Activated gamma-delta T cell (primary cell): Measurements from ENCODE around the gene CEMP1.

Source experiments
- DNase-seq: peaks from one replicate; lab custom pipeline; 2025; lab: John Stamatoyannopoulos, UW

CEMP1 gene

GRCh38 chr16:2501946-2502895 lies 29.0 kb downstream of the CEMP1 start:
- DNase-seq, result no peak

GRCh38 chr16:2500918-2501750 lies 30.1 kb downstream of the CEMP1 start:
- peak; percentile 52 for DNase-seq

GRCh38 chr16:2500430-2500917 lies 30.7 kb downstream of the CEMP1 start:
- no peak for DNase-seq

GRCh38 chr16:2499890-2500429 lies 31.2 kb downstream of the CEMP1 start:
- DNase-seq, result no peak

GRCh38 chr16:2499454-2499853 lies 31.8 kb downstream of the CEMP1 start:
- DNase-seq, result no peak

GRCh38 chr16:2498531-2499253 lies 32.5 kb downstream of the CEMP1 start:
- DNase-seq, result no peak

- no peak for DNase-seq
Measured at GRCh38 chr16:2497695-2498484, 33.3 kb downstream of the CEMP1 start.

GRCh38 chr16:2497116-2497630 lies 34.0 kb downstream of the CEMP1 start:
- DNase-seq, result no peak

- DNase-seq, result no peak
Measured at GRCh38 chr16:2496223-2497115, 34.7 kb downstream of the CEMP1 start.

- DNase-seq, result no peak
Measured at GRCh38 chr16:2495041-2495440, 36.2 kb downstream of the CEMP1 start.

- no peak for DNase-seq
Measured at GRCh38 chr16:2494616-2495015, 36.6 kb downstream of the CEMP1 start.

GRCh38 chr16:2493605-2494004 lies 37.6 kb downstream of the CEMP1 start:
- no peak for DNase-seq

GRCh38 chr16:2492292-2492691 lies 38.9 kb downstream of the CEMP1 start:
- DNase-seq, result no peak

GRCh38 chr16:2490190-2491105 lies 40.8 kb downstream of the CEMP1 start:
- no peak for DNase-seq

GRCh38 chr16:2489581-2489980 lies 41.6 kb downstream of the CEMP1 start:
- DNase-seq, result no peak

GRCh38 chr16:2487903-2488531 lies 43.2 kb downstream of the CEMP1 start:
- DNase-seq, result no peak

- no peak for DNase-seq
Measured at GRCh38 chr16:2487517-2487842, 43.7 kb downstream of the CEMP1 start.
